Endodermal cell (in vitro differentiated cells): ENCODE results near the gene DTNBP1. TPM values are rescaled to one million over a fixed set of nuclear protein-coding genes. Genes with fewer than 3 reads are reported as not detected.

Experiments used
- DNase-seq: peaks from one replicate; pipeline ENCODE4 v3.0.0-alpha.2; 2017
- H3K27ac ChIP-seq: 2 replicates; pipeline ENCODE4 v1.5.1; 2013; ENCODE audit warnings: mild to moderate bottlenecking, low read depth, low read length, moderate library complexity
- H3K27me3 ChIP-seq: 2 replicates; pipeline ENCODE4 v1.6.1; 2013; ENCODE audit warnings: mild to moderate bottlenecking, low read length, moderate library complexity; ENCODE audit not compliant: insufficient read depth, control insufficient read depth, poor library complexity, severe bottlenecking
- H3K36me3 ChIP-seq: 2 replicates; pipeline ENCODE4 v1.7.0; 2013; ENCODE audit warnings: mild to moderate bottlenecking, low read length, moderate library complexity; ENCODE audit not compliant: control insufficient read depth, insufficient read depth
- H3K4me1 ChIP-seq: one replicate; pipeline ENCODE4 v1.7.0; 2013; ENCODE audit warnings: low read length; ENCODE audit not compliant: control insufficient read depth, insufficient read depth
- H3K4me3 ChIP-seq: 2 replicates; pipeline ENCODE4 v1.5.1; 2013; ENCODE audit warnings: mild to moderate bottlenecking, low read length, moderate library complexity
- H3K9ac ChIP-seq: 2 replicates; pipeline ENCODE4 v1.6.1; 2013; ENCODE audit warnings: mild to moderate bottlenecking, low read length, moderate library complexity; ENCODE audit not compliant: poor library complexity, severe bottlenecking; ENCODE audit errors: extremely low read depth
- H3K9me3 ChIP-seq: 2 replicates; pipeline ENCODE4 v1.6.1; 2013; ENCODE audit warnings: mild to moderate bottlenecking, low read length, moderate library complexity; ENCODE audit not compliant: control insufficient read depth
- H3K27ac Mint-ChIP-seq: 2 replicates; pipeline ENCODE4 v1.8.0; 2020; ENCODE audit warnings: mixed read lengths
- H3K27me3 Mint-ChIP-seq: 2 replicates; pipeline ENCODE4 v1.8.0; 2021; ENCODE audit warnings: mild to moderate bottlenecking, mixed read lengths; ENCODE audit not compliant: insufficient read depth
- H3K36me3 Mint-ChIP-seq: 2 replicates; pipeline ENCODE4 v1.8.0; 2020; ENCODE audit warnings: low read depth, mixed read lengths
- H3K4me1 Mint-ChIP-seq: 2 replicates; pipeline ENCODE4 v1.8.0; 2020; ENCODE audit warnings: mixed read lengths
- H3K4me3 Mint-ChIP-seq: 2 replicates; pipeline ENCODE4 v1.8.0; 2020; ENCODE audit warnings: mild to moderate bottlenecking, moderate library complexity, mixed read lengths
- H3K9me3 Mint-ChIP-seq: 2 replicates; pipeline ENCODE4 v1.8.0; 2020; ENCODE audit warnings: mild to moderate bottlenecking, mixed read lengths
- CTCF ChIP-seq: fragments of 200-600 bp; sonication (generic); conservative IDR thresholded peaks from 2 replicates; pipeline ENCODE4 v1.5.0; 2021; ENCODE audit warnings: antibody characterized with exemption, mild to moderate bottlenecking
- WGBS, 2 experiments: methylation state at CpG; one replicate each; pipeline versions ENCODE4 v1.1.5 to v1.1.7; 2013; ENCODE audit warnings: missing lambda C conversion rate in 2 of 2, mixed read lengths in 1 of 2; ENCODE audit not compliant: insufficient coverage in 1 of 2, insufficient read length in 1 of 2; 5-methylcytosine and 5-hydroxymethylcytosine counted together
- total RNA-seq, 2 donors: library from RNA; stranded (reverse); fragmentation: NEBNext Ultra II Directional in 1 of 2; extraction: Animal tissue kit (Norgen Biotek cat#: 25700) in 1 of 2; gene quantifications; 2 replicates in 1 of 2; 3 replicates in 1 of 2; pipeline ENCODE4 v1.2.1, GENCODE V29; 2021

Gene DTNBP1
- total RNA-seq, 2 donors from 2014 or later = 14.1 to 31.4 TPM

GRCh38 chr6:15618685-15619084 is 44.1 kb downstream of the DTNBP1 start:
- H3K9me3 Mint-ChIP-seq = no peaks in the 10 kb centered on the region
- no peaks in the 10 kb centered on the region for H3K9me3 ChIP-seq
- no peak for DNase-seq
- H3K4me1 Mint-ChIP-seq = peaks cover 27% of the 10 kb centered on the region
- peaks cover 7% of the 10 kb centered on the region for H3K36me3 ChIP-seq
- peaks cover 11% of the 10 kb centered on the region for H3K4me1 ChIP-seq
- H3K27me3 ChIP-seq = no peaks in the 10 kb centered on the region
- H3K9ac ChIP-seq = no peak overlapping the region
- H3K36me3 Mint-ChIP-seq = peaks cover 7% of the 10 kb centered on the region
- no peak overlapping the region for H3K4me3 Mint-ChIP-seq
- WGBS, 2 experiments = 92 to 95% methylated on average over 5 of the region's 6 CpGs
- TF ChIP-seq CTCF = no peak
- H3K27ac Mint-ChIP-seq = no peak overlapping the region
- no peaks in the 10 kb centered on the region for H3K27me3 Mint-ChIP-seq
- H3K4me3 ChIP-seq = no peak overlapping the region
- H3K27ac ChIP-seq = no peak overlapping the region

DNA sequence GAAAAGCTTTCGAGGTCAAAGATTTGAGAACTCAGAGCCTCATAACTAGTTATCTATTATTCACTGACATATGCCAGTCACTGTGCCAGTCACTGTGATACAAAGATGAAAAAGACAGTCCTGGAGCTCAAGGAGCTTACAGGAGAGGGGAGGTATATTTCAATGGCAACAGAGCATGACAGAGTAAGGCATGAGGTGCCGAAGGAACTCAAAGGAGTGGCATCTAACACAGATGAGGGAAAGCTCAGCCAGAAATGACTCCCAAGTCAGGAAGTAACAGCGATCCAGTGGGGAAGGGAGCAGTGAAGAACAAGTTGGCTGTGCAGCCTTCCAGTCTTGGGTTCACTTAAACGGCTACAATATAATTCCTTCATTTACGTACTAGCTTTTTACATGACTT is 46.6 kb downstream of the DTNBP1 start:
- DNase-seq = no peak

GRCh38 chr6:15615802-15616201 is 47.0 kb downstream of the DTNBP1 start:
- Mint-ChIP-seq H3K4me3 (no peak overlapping the region), H3K27ac (no peak overlapping the region), H3K4me1 (peaks cover 15% of the 10 kb centered on the region), H3K27me3 (no peaks in the 10 kb centered on the region), H3K9me3 (peaks cover 6% of the 10 kb centered on the region), H3K36me3 (peaks cover 22% of the 10 kb centered on the region)
- H3K9ac ChIP-seq = no peak overlapping the region
- no peak for DNase-seq
- no peaks in the 10 kb centered on the region for H3K27me3 ChIP-seq
- WGBS, 2 experiments = 64 to 100% methylated on average over 1 to 2 of the region's 2 CpGs
- H3K4me1 ChIP-seq = peaks cover 7% of the 10 kb centered on the region
- TF ChIP-seq CTCF = no peak
- peaks cover 15% of the 10 kb centered on the region for H3K36me3 ChIP-seq
- no peak overlapping the region for H3K27ac ChIP-seq
- H3K4me3 ChIP-seq = no peak overlapping the region
- H3K9me3 ChIP-seq = peaks cover 18% of the 10 kb centered on the region

More for the DNA sequence above, 46.6 kb downstream of the DTNBP1 start:
- H3K27ac Mint-ChIP-seq = no peak overlapping the region
- Histone ChIP-seq H3K4me1 (peaks cover 11% of the 10 kb centered on the region), H3K9me3 (peaks cover 14% of the 10 kb centered on the region), H3K4me3 (no peak overlapping the region), H3K27me3 (no peaks in the 10 kb centered on the region), H3K36me3 (peaks cover 15% of the 10 kb centered on the region), H3K27ac (no peak overlapping the region), H3K9ac (no peak overlapping the region)
- peaks cover 2% of the 10 kb centered on the region for H3K9me3 Mint-ChIP-seq
- peaks cover 19% of the 10 kb centered on the region for H3K4me1 Mint-ChIP-seq
- TF ChIP-seq CTCF = no peak
- H3K36me3 Mint-ChIP-seq = peaks cover 17% of the 10 kb centered on the region
- no peaks in the 10 kb centered on the region for H3K27me3 Mint-ChIP-seq
- 60 to 67% methylated on average over 1 to 5 of the region's 5 CpGs for WGBS, 2 experiments
- H3K4me3 Mint-ChIP-seq = no peak overlapping the region
